ENCODE results near the gene TGFB2.

Gene TGFB2

GRCh38 chr1:218368686-218369085 lies 23.6 kb downstream of the TGFB2 start:
- TF ChIP-seq FOXM1 (IDR thresholded peaks at IDR 0.05; ENCODE audit: borderline replicate concordance, low read depth) (no peak), RAD21 (IDR thresholded peaks at IDR 0.05; ENCODE audit: low read depth) (no peak), ZBTB7A (IDR thresholded peaks at IDR 0.05; ENCODE audit: low read depth) (no peak), REST (IDR thresholded peaks at IDR 0.05; ENCODE audit: low read depth) (no peak), EGR1 (IDR thresholded peaks at IDR 0.05) (no peak)

DNA sequence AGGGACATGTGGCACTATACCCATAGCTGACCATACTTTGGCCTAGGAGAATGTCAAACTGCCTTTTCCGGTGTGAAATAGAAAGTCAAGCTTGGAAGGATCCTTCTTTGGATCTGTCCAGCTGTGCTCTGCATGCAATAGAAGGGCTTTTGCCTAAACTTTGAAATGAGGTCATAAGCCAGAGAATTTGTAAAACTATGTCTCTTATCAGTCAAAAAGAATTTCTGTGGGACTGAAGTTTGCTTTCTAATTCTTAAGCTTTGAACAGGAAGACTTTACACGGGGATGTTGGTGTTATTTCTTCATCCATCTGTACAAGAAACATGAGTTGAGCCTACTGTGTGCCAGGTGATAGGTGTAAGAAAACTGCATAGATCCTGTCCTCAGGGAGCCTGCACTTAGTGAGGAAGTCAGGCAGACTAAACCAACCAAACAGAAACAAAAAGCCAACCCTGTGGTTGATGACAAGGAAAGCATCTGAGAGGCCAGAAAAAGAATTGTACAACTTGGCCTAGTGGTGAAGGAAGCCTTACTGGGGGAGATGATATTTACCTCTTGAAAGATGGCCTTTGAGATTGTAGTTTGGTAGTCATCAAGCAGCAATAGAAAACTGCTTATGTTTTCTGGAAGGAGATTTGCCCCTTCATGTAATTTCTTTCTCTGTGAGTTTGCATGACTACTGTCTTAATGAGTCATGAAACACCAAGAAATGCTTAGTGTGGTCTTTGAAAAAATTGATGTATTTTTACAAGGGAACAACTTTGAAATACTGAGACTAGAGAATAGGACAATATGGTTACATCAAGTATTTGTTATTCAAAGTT lies 24.8 kb downstream of the TGFB2 start:
- TF ChIP-seq MAX (IDR thresholded peaks at IDR 0.05) (no peak), REST (IDR thresholded peaks at IDR 0.05; ENCODE audit: low read depth) (peak; percentile 20; the same call in 1 of the 2 replicates)

GRCh38 chr1:218371927-218372672 lies 27.0 kb downstream of the TGFB2 start:
- TF ChIP-seq MAX (IDR thresholded peaks at IDR 0.05) (peak; percentile 41; the same call in 1 of the 2 replicates), NFIC (IDR thresholded peaks at IDR 0.05) (no peak), TCF12 (IDR thresholded peaks at IDR 0.05; ENCODE audit: low read depth) (peak; percentile 35; the same call in 1 of the 2 replicates), REST (IDR thresholded peaks at IDR 0.05; ENCODE audit: low read depth) (no peak), EP300 (IDR thresholded peaks at IDR 0.05; ENCODE audit: borderline replicate concordance) (peak; percentile 62; the same call in 1 of the 2 replicates), CEBPB (IDR thresholded peaks at IDR 0.05) (peak; percentile 84)

GRCh38 chr1:218374401-218375353 lies 29.5 kb downstream of the TGFB2 start:
- TF ChIP-seq REST (IDR thresholded peaks at IDR 0.05; ENCODE audit: low read depth) (no peak), MAX (IDR thresholded peaks at IDR 0.05) (no peak), RAD21 (IDR thresholded peaks at IDR 0.05; ENCODE audit: low read depth) (no peak), NFIC (IDR thresholded peaks at IDR 0.05) (peak; percentile 20; the same call in 1 of the 2 replicates), TEAD4 (IDR thresholded peaks at IDR 0.05) (no peak), TAF1 (IDR thresholded peaks at IDR 0.05; ENCODE audit: low read depth) (no peak), YY1 (IDR thresholded peaks at IDR 0.05; ENCODE audit: low read depth) (no peak), CREB1 (IDR thresholded peaks at IDR 0.05; ENCODE audit: low read depth) (no peak), CEBPB (IDR thresholded peaks at IDR 0.05) (no peak)

Measured in Ishikawa (cell line).